Ascending aorta (tissue), 2 donors: ENCODE results near the gene TTC39C. TPM values are rescaled to one million over a fixed set of nuclear protein-coding genes. Genes with fewer than 3 reads are reported as not detected.

Source experiments
- DNase-seq, 2 donors: peaks; one replicate each; pipeline ENCODE4 v3.0.0-alpha.2; 2019; ENCODE audit warnings: low spot score in 2 of 2
- H3K27ac ChIP-seq, 2 donors: fragments of 200-600 bp; sonication (generic); one replicate each; pipeline ENCODE4 v1.5.1; 2016 to 2017; ENCODE audit warnings: mild to moderate bottlenecking in 1 of 2
- H3K27me3 ChIP-seq: fragments of 200-600 bp; sonication (generic); one replicate; pipeline ENCODE4 v1.5.1; 2017
- H3K36me3 ChIP-seq, 2 donors: fragments of 200-600 bp; sonication (generic); one replicate each; pipeline ENCODE4 v1.5.1; 2016
- H3K4me1 ChIP-seq, 2 donors: fragments of 200-600 bp; sonication (generic); one replicate each; pipeline ENCODE4 v1.5.1; 2016 to 2017; ENCODE audit warnings: mild to moderate bottlenecking in 1 of 2
- H3K4me3 ChIP-seq, 2 donors: fragments of 200-600 bp; sonication (generic); one replicate each; pipeline ENCODE4 v1.5.1; 2016 to 2017; ENCODE audit warnings: mild to moderate bottlenecking in 1 of 2
- H3K9me3 ChIP-seq, 2 donors: fragments of 200-600 bp; sonication (generic); one replicate each; pipeline ENCODE4 v1.5.1; 2016
- CTCF ChIP-seq, 3 experiments: fragments of 200-600 bp in 2 of 3; fragments of 450-650 bp in 1 of 3; sonication (generic) in 2 of 3; IDR thresholded peaks; one replicate each; pipeline ENCODE4 v1.5.1; 2016 to 2019; ENCODE audit warnings: antibody characterized with exemption in 3 of 3, mild to moderate bottlenecking in 1 of 3, moderate library complexity in 1 of 3
- intact Hi-C: fragments of 100-400 bp; cut with DNase I; formaldehyde crosslinking; loops from one replicate; pipeline ENCODE4 v1.15.1; 2023
- total RNA-seq: library from RNA; depleted of rRNA; stranded (reverse); fragments of >200 nt; gene quantifications from one replicate; pipeline ENCODE4 v1.1.0, GENCODE V29; 2016

Gene TTC39C
- total RNA-seq, 1 donor from 2014 or later: 18.2 TPM

DNA sequence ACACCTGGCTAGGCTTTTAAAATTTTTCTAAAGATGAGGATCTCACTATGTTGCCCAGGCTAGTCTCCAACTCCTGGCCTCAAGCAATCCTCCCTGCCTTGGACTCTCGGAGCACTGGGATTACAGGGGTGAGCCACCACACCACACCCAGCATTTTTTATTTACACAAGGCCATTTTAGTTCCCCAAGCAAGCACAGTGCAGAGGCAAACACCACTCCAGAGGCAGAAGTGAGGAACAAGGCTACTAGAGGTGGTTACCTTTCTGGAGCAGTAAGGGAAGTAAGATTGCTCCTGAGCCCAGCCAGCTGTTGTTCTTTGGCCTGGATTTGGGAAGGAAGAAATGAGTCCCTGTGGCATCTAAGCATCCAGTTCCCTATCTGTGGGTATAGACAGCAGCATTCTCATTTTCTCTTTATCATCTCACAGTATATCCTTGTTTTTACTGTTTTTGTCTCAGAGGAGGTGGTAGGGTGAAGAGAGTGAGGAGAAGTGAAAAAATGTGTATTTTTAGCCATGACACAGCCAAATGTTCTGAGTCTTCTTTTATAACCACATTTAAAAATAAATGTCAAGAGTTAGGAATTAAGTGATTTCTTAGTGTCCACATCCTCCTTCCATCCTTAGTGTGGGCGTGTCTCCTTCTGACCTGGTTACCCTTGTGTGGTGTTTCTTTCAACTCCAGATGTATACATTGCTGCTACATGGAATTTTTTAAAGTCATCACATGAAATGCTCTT is 10.5 kb upstream of the TTC39C start:
- Histone ChIP-seq H3K4me1 (no peaks in the 10 kb centered on the region), H3K36me3 (no peaks in the 10 kb centered on the region), H3K27me3 (no peaks in the 10 kb centered on the region), H3K4me3 (no peak overlapping the region), H3K9me3 (no peaks in the 10 kb centered on the region), H3K27ac (no peak overlapping the region)
- no peak for DNase-seq
- TF ChIP-seq CTCF (IDR thresholded peaks at IDR 0.05): no peak
- intact Hi-C loops: no loop called here

DNA sequence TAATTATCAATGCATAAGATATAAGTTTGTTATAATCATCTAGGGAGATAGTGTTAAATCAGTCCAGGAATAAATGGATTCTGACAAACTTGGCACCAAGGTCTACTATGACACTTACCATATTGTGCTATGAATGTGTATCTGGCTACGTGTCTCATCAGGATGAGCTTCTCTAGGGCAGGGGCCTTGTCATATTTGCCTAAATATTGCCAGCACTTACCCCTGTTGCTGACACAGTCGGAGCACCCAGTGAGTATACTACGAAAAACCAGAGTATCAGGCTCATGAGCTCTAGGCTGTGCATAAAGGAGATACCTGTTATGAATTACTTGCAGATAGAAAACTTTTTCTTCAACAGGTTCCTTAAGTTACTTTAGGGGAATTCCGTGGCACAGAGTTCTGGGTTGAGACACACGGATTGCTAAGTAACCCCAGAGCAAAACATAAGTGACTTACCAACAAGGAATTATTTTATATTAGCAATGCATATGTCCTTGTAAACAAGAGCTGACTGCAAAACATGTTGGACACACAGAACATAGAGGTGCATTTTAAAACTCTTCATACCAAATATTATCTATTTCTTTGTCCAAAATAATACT is 7.7 kb upstream of the TTC39C start:
- no peaks in the 10 kb centered on the region for H3K4me1 ChIP-seq
- H3K9me3 ChIP-seq: no peaks in the 10 kb centered on the region
- DNase-seq: no peak
- H3K27ac ChIP-seq: no peak overlapping the region
- no peaks in the 10 kb centered on the region for H3K27me3 ChIP-seq
- no peak for TF ChIP-seq CTCF (IDR thresholded peaks at IDR 0.05)
- H3K4me3 ChIP-seq: no peak overlapping the region
- H3K36me3 ChIP-seq: no peaks in the 10 kb centered on the region
- intact Hi-C loops: no loop called here

- intact Hi-C loops: no loop called here
- Histone ChIP-seq H3K27me3 (no peaks in the 10 kb centered on the region), H3K4me1 (peaks cover 0 to 4% of the 10 kb centered on the region in 2 donors), H3K9me3 (no peaks in the 10 kb centered on the region), H3K27ac (no peak overlapping the region), H3K4me3 (no peak overlapping the region), H3K36me3 (no peaks in the 10 kb centered on the region)
- no peak for DNase-seq
- TF ChIP-seq CTCF (IDR thresholded peaks at IDR 0.05): no peak
Observed at GRCh38 chr18:24009246-24009645, 5.3 kb upstream of the TTC39C start.

- Histone ChIP-seq H3K4me1 (peaks cover 0 to 4% of the 10 kb centered on the region in 2 donors), H3K36me3 (no peaks in the 10 kb centered on the region), H3K27me3 (no peaks in the 10 kb centered on the region), H3K4me3 (no peak overlapping the region), H3K9me3 (no peaks in the 10 kb centered on the region), H3K27ac (no peak overlapping the region)
- no peak for DNase-seq
- intact Hi-C loops: loop anchor here (10.0 kb wide), 1 partner anchor 1345 kb away; the partner anchor contains the start of gene ZNF521
- no peak for TF ChIP-seq CTCF (IDR thresholded peaks at IDR 0.05)
Observed at GRCh38 chr18:24009651-24010333, 4.8 kb upstream of the TTC39C start.

- Histone ChIP-seq H3K4me1 (peaks cover 3 to 4% of the 10 kb centered on the region in 2 donors), H3K9me3 (no peaks in the 10 kb centered on the region), H3K27ac (no peak overlapping the region), H3K36me3 (no peaks in the 10 kb centered on the region), H3K4me3 (no peak overlapping the region), H3K27me3 (no peaks in the 10 kb centered on the region)
- intact Hi-C loops: loop anchor here (10.0 kb wide), 1 partner anchor 1344 kb away; the partner anchor contains the start of gene ZNF521
- no peak for DNase-seq
- TF ChIP-seq CTCF (IDR thresholded peaks at IDR 0.05): no peak
Observed at GRCh38 chr18:24010673-24011072, 3.9 kb upstream of the TTC39C start.
